ENCODE data around the gene HLF. TPM values are rescaled to one million over a fixed set of nuclear protein-coding genes. Genes with fewer than 3 reads are reported as not detected.

The HLF gene
- total and polyA plus RNA-seq, 2 donors (not counting 3 experiments of a cell fraction or from before 2014, with no cell fraction given): not detected

DNA sequence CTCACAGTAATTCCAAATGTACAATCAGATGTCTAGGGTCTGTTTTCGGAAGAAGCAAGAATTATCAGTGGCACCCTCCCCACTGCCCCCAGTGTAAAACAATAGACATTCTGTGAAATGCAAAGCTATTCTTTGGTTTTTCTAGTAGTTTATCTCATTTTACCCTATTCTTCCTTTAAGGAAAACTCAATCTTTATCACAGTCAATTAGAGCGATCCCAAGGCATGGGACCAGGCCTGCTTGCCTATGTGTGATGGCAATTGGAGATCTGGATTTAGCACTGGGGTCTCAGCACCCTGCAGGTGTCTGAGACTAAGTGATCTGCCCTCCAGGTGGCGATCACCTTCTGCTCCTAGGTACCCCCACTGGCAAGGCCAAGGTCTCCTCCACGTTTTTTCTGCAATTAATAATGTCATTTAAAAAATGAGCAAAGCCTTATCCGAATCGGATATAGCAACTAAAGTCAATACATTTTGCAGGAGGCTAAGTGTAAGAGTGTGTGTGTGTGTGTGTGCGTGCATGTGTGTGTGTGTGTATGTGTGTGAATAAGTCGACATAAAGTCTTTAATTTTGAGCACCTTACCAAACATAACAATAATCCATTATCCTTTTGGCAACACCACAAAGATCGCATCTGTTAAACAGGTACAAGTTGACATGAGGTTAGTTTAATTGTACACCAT lies 59.7 kb downstream of the HLF start:
- DNase-seq (ENCODE audit: low read depth, low spot score) (no peak), FAIRE-seq (no peak)
- Histone ChIP-seq H3K36me3 (ENCODE audit: control insufficient read depth in 2 of 2, extremely low read depth in 1 of 2, insufficient read depth in 2 of 2, low read length in 2 of 2) (no peaks in the 10 kb centered on the region), H4K20me1 (replicated peaks; ENCODE audit: control insufficient read depth, extremely low read depth, insufficient read depth, low read length) (no peaks in the 10 kb centered on the region), H3K27me3 (ENCODE audit: control insufficient read depth in 2 of 2, insufficient read depth in 2 of 2, low read length in 2 of 2) (no peaks in the 10 kb centered on the region), H3K9me3 (replicated peaks; ENCODE audit: control insufficient read depth, insufficient read depth, low read length) (no peaks in the 10 kb centered on the region), H3K4me2 (ENCODE audit: insufficient read depth, low read length) (no peak overlapping the region), H3K9me1 (replicated peaks; ENCODE audit: control insufficient read depth, extremely low read depth, insufficient read depth, low read length) (no peaks in the 10 kb centered on the region), H3K27ac (ENCODE audit: insufficient read depth, low read depth, low read length) (no peak overlapping the region), H3K4me3 (replicated peaks in 1 of 3; ENCODE audit: insufficient read depth in 1 of 3, low read depth in 1 of 3, low read length in 3 of 3) (no peak overlapping the region), H2AFZ (ENCODE audit: low read depth, low read length) (no peak overlapping the region), H3K79me2 (ENCODE audit: control insufficient read depth, insufficient read depth, low read length) (no peaks in the 10 kb centered on the region), H3K9ac (replicated peaks; ENCODE audit: extremely low read depth, insufficient read depth, low read length) (no peak overlapping the region), H3K4me1 (ENCODE audit: control insufficient read depth, extremely low read depth, insufficient read depth, low read length) (no peaks in the 10 kb centered on the region)
- dilution Hi-C loops (cut with MboI; ENCODE audit: extremely low pct_ligation_motif_present, low sequenced_read_pairs) (no loop called here), intact Hi-C loops (cut with micrococcal nuclease) (no loop called here)
- ChIA-PET POLR2A (no interaction called here), CTCF (no interaction called here)
- no peak for TF ChIP-seq JUN (IDR thresholded peaks at IDR 0.05; ENCODE audit: borderline replicate concordance, insufficient read depth, insufficient read length, low read depth)
- TF ChIP-seq, protein P1, sequence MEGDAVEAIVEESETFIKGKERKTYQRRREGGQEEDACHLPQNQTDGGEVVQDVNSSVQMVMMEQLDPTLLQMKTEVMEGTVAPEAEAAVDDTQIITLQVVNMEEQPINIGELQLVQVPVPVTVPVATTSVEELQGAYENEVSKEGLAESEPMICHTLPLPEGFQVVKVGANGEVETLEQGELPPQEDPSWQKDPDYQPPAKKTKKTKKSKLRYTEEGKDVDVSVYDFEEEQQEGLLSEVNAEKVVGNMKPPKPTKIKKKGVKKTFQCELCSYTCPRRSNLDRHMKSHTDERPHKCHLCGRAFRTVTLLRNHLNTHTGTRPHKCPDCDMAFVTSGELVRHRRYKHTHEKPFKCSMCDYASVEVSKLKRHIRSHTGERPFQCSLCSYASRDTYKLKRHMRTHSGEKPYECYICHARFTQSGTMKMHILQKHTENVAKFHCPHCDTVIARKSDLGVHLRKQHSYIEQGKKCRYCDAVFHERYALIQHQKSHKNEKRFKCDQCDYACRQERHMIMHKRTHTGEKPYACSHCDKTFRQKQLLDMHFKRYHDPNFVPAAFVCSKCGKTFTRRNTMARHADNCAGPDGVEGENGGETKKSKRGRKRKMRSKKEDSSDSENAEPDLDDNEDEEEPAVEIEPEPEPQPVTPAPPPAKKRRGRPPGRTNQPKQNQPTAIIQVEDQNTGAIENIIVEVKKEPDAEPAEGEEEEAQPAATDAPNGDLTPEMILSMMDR (IDR thresholded peaks at IDR 0.05; ENCODE audit: extremely low read depth in 1 of 2, insufficient read depth in 1 of 2, low read depth in 1 of 2, low read length in 2 of 2): no peak
- TF ChIP-seq MYC (IDR thresholded peaks at IDR 0.05; ENCODE audit: low read depth, low read length): no peak
- BruUV-seq (replicated peaks): no TSS peak

DNA sequence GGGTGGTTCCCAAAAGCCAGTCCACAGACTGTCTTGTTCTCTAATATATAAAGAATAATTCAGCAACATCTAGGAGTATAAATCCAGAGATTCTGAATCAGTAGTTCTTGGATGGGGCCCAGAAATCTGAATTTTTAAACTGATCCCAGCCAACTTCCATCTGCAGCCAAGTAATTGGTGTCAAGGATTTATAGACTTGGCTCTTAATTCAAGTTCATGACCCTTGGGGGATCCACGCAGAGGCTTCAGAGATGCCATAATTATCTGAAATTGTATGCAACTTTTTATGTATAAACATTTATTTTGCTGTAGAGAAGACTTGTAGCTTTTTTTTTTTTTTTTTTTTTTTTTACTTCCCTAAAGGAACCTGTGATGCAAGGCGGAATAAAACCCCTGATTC lies 60.6 kb downstream of the HLF start:
- Histone ChIP-seq H3K4me1 (ENCODE audit: control insufficient read depth, extremely low read depth, insufficient read depth, low read length) (no peaks in the 10 kb centered on the region), H3K79me2 (ENCODE audit: control insufficient read depth, insufficient read depth, low read length) (no peaks in the 10 kb centered on the region), H3K4me3 (replicated peaks in 1 of 3; ENCODE audit: insufficient read depth in 1 of 3, low read depth in 1 of 3, low read length in 3 of 3) (no peak overlapping the region), H3K4me2 (ENCODE audit: insufficient read depth, low read length) (no peak overlapping the region), H2AFZ (ENCODE audit: low read depth, low read length) (no peak overlapping the region), H3K9ac (replicated peaks; ENCODE audit: extremely low read depth, insufficient read depth, low read length) (no peak overlapping the region), H3K27me3 (ENCODE audit: control insufficient read depth in 2 of 2, insufficient read depth in 2 of 2, low read length in 2 of 2) (no peaks in the 10 kb centered on the region), H3K36me3 (ENCODE audit: control insufficient read depth in 2 of 2, extremely low read depth in 1 of 2, insufficient read depth in 2 of 2, low read length in 2 of 2) (no peaks in the 10 kb centered on the region), H4K20me1 (replicated peaks; ENCODE audit: control insufficient read depth, extremely low read depth, insufficient read depth, low read length) (no peaks in the 10 kb centered on the region), H3K27ac (ENCODE audit: insufficient read depth, low read depth, low read length) (no peak overlapping the region), H3K9me1 (replicated peaks; ENCODE audit: control insufficient read depth, extremely low read depth, insufficient read depth, low read length) (no peaks in the 10 kb centered on the region), H3K9me3 (replicated peaks; ENCODE audit: control insufficient read depth, insufficient read depth, low read length) (no peaks in the 10 kb centered on the region)
- BruUV-seq (replicated peaks): no TSS peak
- intact Hi-C loops (cut with micrococcal nuclease): no loop called here
- TF ChIP-seq GATA2 (IDR thresholded peaks at IDR 0.05; ENCODE audit: insufficient read depth, insufficient read length, low read depth, low read length): no peak
- no peak for TF ChIP-seq JUN (IDR thresholded peaks at IDR 0.05; ENCODE audit: borderline replicate concordance, insufficient read depth, insufficient read length, low read depth)
- no peak for TF ChIP-seq EZH2 (IDR thresholded peaks at IDR 0.05; ENCODE audit: borderline replicate concordance, low read depth, low read length, severe bottlenecking)
- no peak for TF ChIP-seq POLR2AphosphoS5 (IDR thresholded peaks at IDR 0.05; ENCODE audit: insufficient read depth, low read depth, low read length)
- TF ChIP-seq MAX (IDR thresholded peaks at IDR 0.05; ENCODE audit: insufficient read depth, insufficient read length): no peak
- no peak for TF ChIP-seq MYC (IDR thresholded peaks at IDR 0.05; ENCODE audit: low read depth, low read length)
- TF ChIP-seq, protein P1 (IDR thresholded peaks at IDR 0.05; ENCODE audit: extremely low read depth in 1 of 2, insufficient read depth in 1 of 2, low read depth in 1 of 2, low read length in 2 of 2): no peak
- no peak for TF ChIP-seq FOS (IDR thresholded peaks at IDR 0.05; ENCODE audit: borderline replicate concordance, insufficient read depth, low read length)
- no peak for TF ChIP-seq POLR2A (IDR thresholded peaks at IDR 0.05; ENCODE audit: low read depth, low read length)
- no peak for FAIRE-seq
- ChIA-PET CTCF (no interaction called here), POLR2A (no interaction called here)
- dilution Hi-C loops (cut with MboI; ENCODE audit: extremely low pct_ligation_motif_present, low sequenced_read_pairs): no loop called here
- no peak for DNase-seq (ENCODE audit: low read depth, low spot score)

Measured in endothelial cell of umbilical vein (primary cell).